Measurements from ENCODE around the gene UBN2.

The UBN2 gene

DNA sequence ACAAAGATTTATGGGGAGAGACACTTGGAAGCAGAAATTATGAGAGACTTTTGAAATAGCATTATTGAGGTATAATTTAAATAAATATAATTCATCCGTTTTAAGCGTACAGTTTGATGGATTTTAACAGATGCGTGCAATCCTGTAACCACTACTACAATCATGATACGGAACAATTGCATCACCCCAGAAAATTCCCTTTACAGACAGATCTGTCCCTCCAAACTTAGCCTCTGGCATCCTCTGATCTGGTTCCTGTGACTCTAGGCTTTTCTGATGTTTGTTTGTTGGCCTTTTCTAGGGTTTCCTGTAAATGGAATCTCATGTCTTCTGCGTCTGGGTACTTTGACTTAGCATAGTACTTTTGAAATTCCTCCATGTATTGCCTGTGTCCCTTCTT, 15.5 kb downstream of the UBN2 start:
- TF ChIP-seq SUZ12 (IDR thresholded peaks at IDR 0.05) (no peak), ARNT (IDR thresholded peaks at IDR 0.05) (no peak), CTBP1 (IDR thresholded peaks at IDR 0.05; ENCODE audit: borderline replicate concordance) (no peak), SP1 (IDR thresholded peaks at IDR 0.05) (no peak), ZNF384 (IDR thresholded peaks at IDR 0.05) (no peak), NFRKB (IDR thresholded peaks at IDR 0.05) (no peak), HDGF (IDR thresholded peaks at IDR 0.05; ENCODE audit: borderline replicate concordance) (no peak), BHLHE40 (IDR thresholded peaks at IDR 0.05; ENCODE audit: borderline replicate concordance) (no peak), ELF4 (IDR thresholded peaks at IDR 0.05) (no peak), LEF1 (IDR thresholded peaks at IDR 0.05; ENCODE audit: borderline replicate concordance) (no peak), FOXM1 (IDR thresholded peaks at IDR 0.05; ENCODE audit: borderline replicate concordance) (no peak), L3MBTL2 (conservative IDR thresholded peaks at IDR 0.05) (no peak), FOXA1 (IDR thresholded peaks at IDR 0.05) (no peak), PKNOX1 (IDR thresholded peaks at IDR 0.05) (no peak), FOXK2 (IDR thresholded peaks at IDR 0.05) (no peak), TARDBP (IDR thresholded peaks at IDR 0.05) (no peak)
- no peak for DNase-seq (ENCODE audit: extremely low spot score)
- POLR2A ChIA-PET: no interaction called here
- CTCF ChIA-PET: no interaction called here

- ChIA-PET POLR2A (no interaction called here), CTCF (no interaction called here)
- TF ChIP-seq SP1 (IDR thresholded peaks at IDR 0.05): no peak
- TF ChIP-seq HDGF (IDR thresholded peaks at IDR 0.05; ENCODE audit: borderline replicate concordance): no peak
- TF ChIP-seq L3MBTL2 (conservative IDR thresholded peaks at IDR 0.05): no peak
- no peak for TF ChIP-seq SUZ12 (IDR thresholded peaks at IDR 0.05)
- TF ChIP-seq ARNT (IDR thresholded peaks at IDR 0.05): no peak
- no peak for TF ChIP-seq PKNOX1 (IDR thresholded peaks at IDR 0.05)
- TF ChIP-seq FOXM1 (IDR thresholded peaks at IDR 0.05; ENCODE audit: borderline replicate concordance): no peak
- no peak for TF ChIP-seq ELF4 (IDR thresholded peaks at IDR 0.05)
- TF ChIP-seq FOXK2 (IDR thresholded peaks at IDR 0.05): no peak
- no peak for TF ChIP-seq LEF1 (IDR thresholded peaks at IDR 0.05; ENCODE audit: borderline replicate concordance)
- TF ChIP-seq FOXA1 (IDR thresholded peaks at IDR 0.05): no peak
- no peak for TF ChIP-seq BHLHE40 (IDR thresholded peaks at IDR 0.05; ENCODE audit: borderline replicate concordance)
- TF ChIP-seq NFRKB (IDR thresholded peaks at IDR 0.05): no peak
- no peak for TF ChIP-seq CTBP1 (IDR thresholded peaks at IDR 0.05; ENCODE audit: borderline replicate concordance)
- no peak for TF ChIP-seq TARDBP (IDR thresholded peaks at IDR 0.05)
- DNase-seq (ENCODE audit: extremely low spot score): no peak
Measured at GRCh38 chr7:139246905-139247304, 15.9 kb downstream of the UBN2 start.

- DNase-seq (ENCODE audit: extremely low spot score): no peak
- POLR2A ChIA-PET: no interaction called here
- CTCF ChIA-PET: interaction anchor here (0.6 kb wide), 1 partner anchor 16 kb away, joined by 5 read pairs; no protein-coding TSS in a partner anchor
- TF ChIP-seq ELF4 (IDR thresholded peaks at IDR 0.05) (no peak), SP1 (IDR thresholded peaks at IDR 0.05) (no peak), HDGF (IDR thresholded peaks at IDR 0.05; ENCODE audit: borderline replicate concordance) (no peak), TARDBP (IDR thresholded peaks at IDR 0.05) (no peak), CTBP1 (IDR thresholded peaks at IDR 0.05; ENCODE audit: borderline replicate concordance) (no peak), PKNOX1 (IDR thresholded peaks at IDR 0.05) (no peak), SUZ12 (IDR thresholded peaks at IDR 0.05) (no peak), NFRKB (IDR thresholded peaks at IDR 0.05) (no peak), FOXA1 (IDR thresholded peaks at IDR 0.05) (no peak)
Measured at GRCh38 chr7:139249179-139249810, 18.3 kb downstream of the UBN2 start.

DNA sequence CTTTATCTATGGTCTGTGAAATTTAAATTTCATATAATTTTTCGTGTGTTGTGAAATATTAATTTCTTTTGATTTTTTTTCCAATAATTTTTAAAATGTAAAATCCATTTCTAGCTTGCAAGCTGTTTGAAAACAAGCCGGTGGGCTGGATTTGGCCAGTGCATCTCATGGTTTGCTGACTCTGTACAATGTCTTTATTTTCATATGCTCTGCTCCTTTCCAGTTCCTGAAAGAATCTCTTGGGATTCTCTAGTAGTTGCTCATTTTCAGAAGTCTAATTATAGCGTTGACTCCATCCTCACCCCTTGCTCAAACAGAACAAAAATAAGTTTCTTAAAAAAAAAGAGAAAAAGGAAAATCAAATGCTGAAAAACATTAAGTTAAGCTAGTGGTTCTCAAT, 21.4 kb downstream of the UBN2 start:
- POLR2A ChIA-PET: no interaction called here
- no peak for TF ChIP-seq L3MBTL2 (conservative IDR thresholded peaks at IDR 0.05)
- no peak for TF ChIP-seq ARNT (IDR thresholded peaks at IDR 0.05)
- no peak for TF ChIP-seq NFRKB (IDR thresholded peaks at IDR 0.05)
- TF ChIP-seq SUZ12 (IDR thresholded peaks at IDR 0.05): no peak
- TF ChIP-seq CTBP1 (IDR thresholded peaks at IDR 0.05; ENCODE audit: borderline replicate concordance): no peak
- no peak for TF ChIP-seq FOXM1 (IDR thresholded peaks at IDR 0.05; ENCODE audit: borderline replicate concordance)
- TF ChIP-seq PKNOX1 (IDR thresholded peaks at IDR 0.05): no peak
- TF ChIP-seq ELF4 (IDR thresholded peaks at IDR 0.05): no peak
- TF ChIP-seq TARDBP (IDR thresholded peaks at IDR 0.05): no peak
- TF ChIP-seq SP1 (IDR thresholded peaks at IDR 0.05): no peak
- TF ChIP-seq HDGF (IDR thresholded peaks at IDR 0.05; ENCODE audit: borderline replicate concordance): no peak
- TF ChIP-seq ZNF384 (IDR thresholded peaks at IDR 0.05): no peak
- CTCF ChIA-PET: interaction anchor here (0.6 kb wide), 1 partner anchor 111 kb away, joined by 3 read pairs; no protein-coding TSS in a partner anchor
- DNase-seq (ENCODE audit: extremely low spot score): no peak

DNA sequence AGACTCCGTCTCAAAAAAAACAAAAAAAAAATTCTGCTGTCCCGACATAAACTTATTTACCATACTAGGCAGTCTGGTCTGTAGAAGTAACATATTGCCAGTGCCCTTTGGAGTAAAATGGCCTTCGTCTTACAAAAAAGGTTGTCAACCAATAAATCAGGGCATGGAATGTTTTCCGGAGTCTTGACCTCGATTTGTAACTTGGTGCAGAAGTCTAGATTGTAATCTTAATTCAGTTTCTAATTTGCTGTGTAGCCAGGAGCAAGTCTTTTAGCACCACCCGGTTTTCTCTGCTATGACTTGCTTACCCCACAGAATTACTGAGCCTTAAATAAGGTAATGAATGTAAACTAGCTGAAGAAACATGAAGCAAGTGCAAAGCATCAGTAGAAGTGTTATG, 23.2 kb downstream of the UBN2 start:
- ChIA-PET CTCF (interaction anchor here (0.6 kb wide), 1 partner anchor 180 kb away, joined by 3 read pairs; no protein-coding TSS in a partner anchor), POLR2A (no interaction called here)

More for the DNA sequence above, 23.2 kb downstream of the UBN2 start:
- TF ChIP-seq LEF1 (IDR thresholded peaks at IDR 0.05; ENCODE audit: borderline replicate concordance) (no peak), SUZ12 (IDR thresholded peaks at IDR 0.05) (no peak), ARNT (IDR thresholded peaks at IDR 0.05) (no peak), FOXA1 (IDR thresholded peaks at IDR 0.05) (no peak), FOXK2 (IDR thresholded peaks at IDR 0.05) (no peak), NFRKB (IDR thresholded peaks at IDR 0.05) (no peak), L3MBTL2 (conservative IDR thresholded peaks at IDR 0.05) (no peak), BHLHE40 (IDR thresholded peaks at IDR 0.05; ENCODE audit: borderline replicate concordance) (no peak), SP1 (IDR thresholded peaks at IDR 0.05) (no peak), HDGF (IDR thresholded peaks at IDR 0.05; ENCODE audit: borderline replicate concordance) (no peak), CTBP1 (IDR thresholded peaks at IDR 0.05; ENCODE audit: borderline replicate concordance) (no peak), ZNF384 (IDR thresholded peaks at IDR 0.05) (no peak), ELF4 (IDR thresholded peaks at IDR 0.05) (no peak), PKNOX1 (IDR thresholded peaks at IDR 0.05) (no peak), TARDBP (IDR thresholded peaks at IDR 0.05) (no peak), FOXM1 (IDR thresholded peaks at IDR 0.05; ENCODE audit: borderline replicate concordance) (no peak)
- no peak for DNase-seq (ENCODE audit: extremely low spot score)
